HCT116 (cell line): ENCODE data around the gene DCUN1D1. TPM values are rescaled to one million over a fixed set of nuclear protein-coding genes. Genes with fewer than 3 reads are reported as not detected.

Source experiments
- ATAC-seq: fragments of 200-7000 bp; cut with Tn5 transposase; 2 replicates; pipeline ENCODE4 v1.9.1; 2020; ENCODE audit warnings: mild to moderate bottlenecking, moderate library complexity
- BruUV-seq: library from RNA; stranded (reverse); fragments of 400-500 nt; replicated peaks from 2 replicates; lab custom pipeline; 2021; lab: Mats Ljungman, UMichigan
- CTCF ChIA-PET: fragments of 300-600 bp; sonication (Branson Sonifier 250); formaldehyde crosslinking; loops from one replicate; lab custom pipeline; 2021; ENCODE audit warnings: antibody characterized with exemption; lab: Charles Lee
- POLR2A ChIA-PET: fragments of 300-600, 350-600 bp; sonication (Branson Sonifier 250); formaldehyde crosslinking; loops from one replicate; lab custom pipeline; 2021; ENCODE audit warnings: antibody characterized with exemption; lab: Charles Lee
- RAD21 ChIA-PET, 2 experiments: fragments of 300-600 bp; sonication (Branson Sonifier 250); formaldehyde crosslinking; loops; one replicate each; lab custom pipeline; 2023; ENCODE audit warnings: low total read pairs in 2 of 2; ENCODE audit not compliant: uncharacterized antibody in 2 of 2, unreplicated experiment in 2 of 2, low non-redundant PET in 1 of 2; lab: Charles Lee
- DNase-seq: peaks from one replicate; pipeline ENCODE4 v3.0.0-alpha.2; 2010; ENCODE audit warnings: low read depth, low spot score
- H2AFZ ChIP-seq: fragments of 200-600 bp; shearing (Covaris generic), sonication (generic); 2 replicates; pipeline ENCODE4 v1.6.1; 2017; ENCODE audit warnings: low read depth, mixed run types, mixed read lengths, antibody characterized with exemption, low read length; ENCODE audit not compliant: poor library complexity, severe bottlenecking
- H3K27ac ChIP-seq: 2 replicates; pipeline ENCODE4 v1.5.1; 2012; ENCODE audit warnings: low read depth, low read length
- H3K27me3 ChIP-seq: fragments of 200-600 bp; sonication (generic); 2 replicates; pipeline ENCODE4 v1.6.1; 2016; ENCODE audit warnings: mixed run types, low read length, mixed read lengths; ENCODE audit not compliant: insufficient read depth
- H3K36me3 ChIP-seq, 2 experiments: fragments of 200-500 bp in 1 of 2; fragments of 200-600 bp in 1 of 2; sonication (Bioruptor generic) in 1 of 2; sonication (generic) in 1 of 2; 2 replicates each; pipeline versions ENCODE4 v1.5.1 to v1.6.1; 2014 to 2016; ENCODE audit warnings: low read length in 2 of 2, inconsistent platforms in 1 of 2, mixed read lengths in 1 of 2, mixed run types in 1 of 2; ENCODE audit not compliant: insufficient read depth in 2 of 2, control insufficient read depth in 1 of 2
- H3K4me1 ChIP-seq, 2 experiments: fragments of 200-600 bp in 1 of 2; sonication (generic) in 1 of 2; 2 replicates each; pipeline versions ENCODE4 v1.5.1 to v1.6.1; 2012 to 2017; ENCODE audit warnings: low read length in 2 of 2, inconsistent platforms in 1 of 2, mild to moderate bottlenecking in 1 of 2, mixed read lengths in 1 of 2, mixed run types in 1 of 2, moderate library complexity in 1 of 2; ENCODE audit not compliant: insufficient read depth in 2 of 2, control insufficient read depth in 1 of 2
- H3K4me2 ChIP-seq: fragments of 200-600 bp; sonication (generic); 2 replicates; pipeline ENCODE4 v1.6.1; 2017; ENCODE audit warnings: mixed run types, low read length, mixed read lengths
- H3K4me3 ChIP-seq, 2 experiments: fragments of 200-600 bp in 1 of 2; sonication (generic) in 1 of 2; replicated peaks in 1 of 2; 2 replicates each; pipeline ENCODE4 v1.5.1; 2011 to 2016; ENCODE audit warnings: low read length in 2 of 2, control low read depth in 1 of 2, low read depth in 1 of 2, mild to moderate bottlenecking in 1 of 2, mixed read lengths in 1 of 2, mixed run types in 1 of 2
- H3K79me2 ChIP-seq: fragments of 200-600 bp; sonication (generic); 2 replicates; pipeline ENCODE4 v1.6.1; 2017; ENCODE audit warnings: mild to moderate bottlenecking, mixed run types, low read length, moderate library complexity, mixed read lengths; ENCODE audit not compliant: insufficient read depth
- H3K9ac ChIP-seq: fragments of 200-600 bp; sonication (generic); 2 replicates; pipeline ENCODE4 v1.6.1; 2016; ENCODE audit warnings: low read length, mixed read lengths
- H3K9me2 ChIP-seq: fragments of 200-600 bp; sonication (generic), shearing (Covaris generic); 2 replicates; pipeline ENCODE4 v1.6.1; 2017; ENCODE audit warnings: mixed run types, mild to moderate bottlenecking, moderate library complexity; ENCODE audit not compliant: insufficient read depth
- H3K9me3 ChIP-seq, 2 experiments: fragments of 200-500 bp in 1 of 2; fragments of 200-600 bp in 1 of 2; sonication (Bioruptor generic) in 1 of 2; sonication (generic) in 1 of 2; 2 replicates each; pipeline ENCODE4 v1.6.1; 2014 to 2017; ENCODE audit warnings: low read length in 2 of 2, mixed read lengths in 2 of 2, inconsistent platforms in 1 of 2, low read depth in 1 of 2, mild to moderate bottlenecking in 1 of 2, mixed run types in 1 of 2, moderate library complexity in 1 of 2; ENCODE audit not compliant: control insufficient read depth in 1 of 2, insufficient read depth in 1 of 2
- H4K20me1 ChIP-seq: fragments of 200-600 bp; sonication (generic), shearing (Covaris generic); 2 replicates; pipeline ENCODE4 v1.6.1; 2017; ENCODE audit warnings: mixed run types, mild to moderate bottlenecking, moderate library complexity; ENCODE audit not compliant: insufficient read depth
- ELF1 ChIP-seq: IDR thresholded peaks from 2 replicates; pipeline ENCODE4 v1.6.1; 2012; ENCODE audit warnings: low read depth, borderline replicate concordance
- EZH2 ChIP-seq: fragments of 200-600 bp; sonication (generic); IDR thresholded peaks from 2 replicates; pipeline ENCODE4 v1.6.1; 2017; ENCODE audit warnings: antibody characterized with exemption, mixed run types
- POLR2AphosphoS5 ChIP-seq: IDR thresholded peaks from 2 replicates; pipeline ENCODE4 v1.6.1; 2011; ENCODE audit warnings: mild to moderate bottlenecking, low read depth, low read length, moderate library complexity
- SIN3A ChIP-seq: IDR thresholded peaks from 2 replicates; pipeline ENCODE4 v1.6.1; 2012; ENCODE audit warnings: low read depth
- SP1 ChIP-seq: IDR thresholded peaks from 2 replicates; pipeline ENCODE4 v1.6.1; 2012; ENCODE audit warnings: low read depth
- YY1 ChIP-seq: IDR thresholded peaks from 2 replicates; pipeline ENCODE4 v1.6.1; 2011; ENCODE audit warnings: low read length, low read depth, moderate library complexity, mild to moderate bottlenecking; ENCODE audit not compliant: insufficient replicate concordance; ENCODE audit errors: extremely low read depth
- ZBTB33 ChIP-seq: IDR thresholded peaks from 2 replicates; pipeline ENCODE4 v1.6.1; 2011; ENCODE audit warnings: mild to moderate bottlenecking, low read length, moderate library complexity; ENCODE audit not compliant: insufficient replicate concordance; ENCODE audit errors: extremely low read depth
- ZNF274 ChIP-seq: fragments of 200-500 bp; sonication (Bioruptor generic); IDR thresholded peaks from 2 replicates; pipeline ENCODE4 v1.6.1; 2014; ENCODE audit warnings: mild to moderate bottlenecking, low read depth, low read length, inconsistent platforms
- intact Hi-C: fragments of 100-400 bp; cut with micrococcal nuclease; formaldehyde crosslinking; loops from 2 replicates; pipeline ENCODE4 v1.10.0; 2022
- total RNA-seq: library from RNA; stranded (reverse); gene quantifications from one replicate; pipeline ENCODE4 v1.2.1, GENCODE V29; 2021; ENCODE audit not compliant: unreplicated experiment
- TF ChIP-seq, protein P1 (sequence below): IDR thresholded peaks from 2 replicates; pipeline ENCODE4 v1.6.1; 2012

Gene DCUN1D1
- total RNA-seq, 1 experiment from 2014 or later = 46.9 TPM

DNA sequence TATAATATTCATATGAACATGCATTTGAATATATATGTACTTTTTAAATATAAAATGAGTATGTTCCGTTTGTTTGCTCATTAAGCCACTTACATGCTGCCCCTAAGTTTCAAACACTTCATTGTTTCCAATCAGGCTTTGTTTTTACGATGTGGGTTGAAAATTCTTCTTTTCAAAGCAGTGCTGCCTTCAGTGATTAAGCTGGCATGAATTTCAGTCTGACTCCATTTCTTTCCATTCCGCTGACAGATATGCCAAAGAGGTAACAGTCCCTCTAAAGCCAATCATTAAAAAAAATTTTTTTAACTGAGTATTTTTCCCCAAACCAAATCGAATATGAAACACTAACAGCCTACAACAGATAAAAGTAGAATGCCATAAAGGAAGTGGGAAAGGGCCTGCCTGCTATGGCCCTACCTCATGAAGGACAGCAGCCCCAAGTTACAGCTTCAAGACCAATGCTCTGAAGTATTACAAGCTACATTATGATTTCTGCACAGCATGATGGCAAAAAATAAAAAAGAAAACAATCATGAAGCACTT lies 40.0 kb downstream of the DCUN1D1 start (continued):
- TF ChIP-seq ZNF274 (no peak), SIN3A (no peak), POLR2AphosphoS5 (no peak), ELF1 (no peak), YY1 (no peak), EZH2 (no peak), SP1 (no peak)
- TF ChIP-seq, protein P1, sequence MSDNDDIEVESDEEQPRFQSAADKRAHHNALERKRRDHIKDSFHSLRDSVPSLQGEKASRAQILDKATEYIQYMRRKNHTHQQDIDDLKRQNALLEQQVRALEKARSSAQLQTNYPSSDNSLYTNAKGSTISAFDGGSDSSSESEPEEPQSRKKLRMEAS = no peak

- BruUV-seq = no TSS peak
- Histone ChIP-seq H4K20me1 (no peaks in the 10 kb centered on the region), H3K4me2 (no peak overlapping the region), H3K36me3 (no peaks in the 10 kb centered on the region), H2AFZ (no peak overlapping the region), H3K4me3 (no peak overlapping the region), H3K9me2 (no peaks in the 10 kb centered on the region), H3K79me2 (no peaks in the 10 kb centered on the region; the same call in 1 of the 2 replicates), H3K27me3 (no peaks in the 10 kb centered on the region), H3K4me1 (no peaks in the 10 kb centered on the region), H3K9ac (no peak overlapping the region), H3K27ac (no peak overlapping the region), H3K9me3 (no peaks in the 10 kb centered on the region)
- TF ChIP-seq ZBTB33 = no peak
- no peak for ATAC-seq
- POLR2A ChIA-PET = no interaction called here
- CTCF ChIA-PET = no interaction called here
- intact Hi-C loops = no loop called here
- no peak for DNase-seq
- RAD21 ChIA-PET = no interaction called here
These were observed 42.9 kb downstream of the DCUN1D1 start for GRCh38 chr3:182937293-182938051.
